ENCODE results near the gene FOXO1.
A peak's percentile ranks its signal among the peaks of the same experiment; 100 is the strongest.

The FOXO1 gene

DNA sequence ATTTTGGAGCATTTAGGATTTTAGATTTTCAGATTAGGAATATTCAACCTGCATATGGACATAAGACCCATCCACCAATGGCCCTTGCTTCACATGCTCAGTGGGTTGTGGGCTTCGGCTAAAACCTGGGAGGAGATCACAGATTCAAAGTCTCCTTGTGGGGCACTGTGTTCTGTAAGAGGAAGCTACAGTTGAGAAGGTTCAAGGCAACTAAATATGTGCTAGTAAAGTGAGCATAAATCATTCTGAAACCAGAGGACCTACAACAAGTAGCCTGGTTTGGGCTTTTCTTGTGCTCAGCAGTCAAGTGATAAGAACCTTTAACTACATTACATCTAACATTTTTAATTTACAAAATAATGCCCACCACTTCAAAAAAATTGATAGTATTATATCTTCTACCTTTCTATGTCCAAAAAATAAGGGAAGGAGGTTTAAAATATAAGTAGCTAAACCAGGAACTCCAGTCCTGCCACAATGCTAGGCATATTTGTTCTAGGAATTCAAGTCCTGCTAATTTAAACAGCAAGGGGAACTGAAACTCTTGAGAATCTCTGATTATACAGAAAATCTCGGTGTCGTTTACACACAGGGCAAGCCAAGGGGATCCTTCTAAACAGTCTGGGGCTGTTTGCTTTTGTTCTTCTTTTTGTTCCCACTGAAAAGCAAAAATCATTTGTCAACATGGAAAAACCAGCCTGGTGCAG lies 36.6 kb downstream of the FOXO1 start:
- FAIRE-seq (peak; percentile 94), DNase-seq (ENCODE audit: insufficient read length) (no peak)
- TF ChIP-seq POLR2AphosphoS5 (IDR thresholded peaks at IDR 0.05; ENCODE audit: low read depth, low read length), result no peak
- no peak for TF ChIP-seq POLR2A (IDR thresholded peaks at IDR 0.05; ENCODE audit: low read depth, low read length)
- no peak for TF ChIP-seq TAF1 (IDR thresholded peaks at IDR 0.05; ENCODE audit: borderline replicate concordance, low read depth, low read length)

DNA sequence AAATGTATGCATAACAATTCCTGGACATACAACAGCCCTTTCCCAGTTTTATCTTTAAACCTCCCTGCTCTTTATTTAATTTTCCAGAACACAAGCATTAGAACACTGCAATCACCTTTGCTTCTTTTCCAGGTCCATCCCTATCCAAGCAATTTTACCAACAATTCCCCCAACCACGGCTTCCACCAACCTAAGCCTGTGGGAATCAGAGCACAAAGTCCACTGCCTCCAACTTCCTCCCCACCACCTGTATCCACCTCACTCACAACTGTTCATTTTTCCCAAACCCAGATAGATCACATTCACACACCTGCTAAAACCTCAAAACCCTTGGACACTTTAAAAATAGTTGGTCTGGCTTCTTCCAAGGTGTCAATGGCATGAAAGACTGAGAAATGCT lies 39.5 kb downstream of the FOXO1 start:
- FAIRE-seq, result no peak
- DNase-seq (ENCODE audit: insufficient read length), result no peak
- TF ChIP-seq POLR2AphosphoS5 (IDR thresholded peaks at IDR 0.05; ENCODE audit: low read depth, low read length) (no peak), POLR2A (IDR thresholded peaks at IDR 0.05; ENCODE audit: low read depth, low read length) (no peak), TAF1 (IDR thresholded peaks at IDR 0.05; ENCODE audit: borderline replicate concordance, low read depth, low read length) (no peak)

DNA sequence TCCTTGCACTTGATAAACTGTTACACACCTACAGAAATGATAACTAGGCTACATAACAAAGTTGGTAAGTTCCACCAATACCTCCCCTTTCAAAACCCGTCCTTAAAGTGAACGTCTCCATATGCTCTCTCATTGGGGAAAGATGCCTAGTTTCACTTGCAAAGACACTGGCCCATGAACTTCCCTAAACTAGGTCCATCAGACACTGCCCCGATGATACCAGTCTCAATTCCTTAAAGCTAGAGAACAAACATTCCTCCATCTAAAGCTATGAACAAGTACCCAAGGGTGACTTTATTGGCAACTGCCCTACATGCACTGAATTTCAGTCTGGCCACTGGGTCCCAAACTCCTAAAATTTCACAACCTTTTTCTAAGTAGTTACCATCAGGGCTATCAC lies 39.9 kb downstream of the FOXO1 start:
- peak; percentile 87 for FAIRE-seq
- TF ChIP-seq POLR2A (IDR thresholded peaks at IDR 0.05; ENCODE audit: low read depth, low read length), result no peak
- TF ChIP-seq POLR2AphosphoS5 (IDR thresholded peaks at IDR 0.05; ENCODE audit: low read depth, low read length), result no peak
- no peak for TF ChIP-seq TAF1 (IDR thresholded peaks at IDR 0.05; ENCODE audit: borderline replicate concordance, low read depth, low read length)
- no peak for DNase-seq (ENCODE audit: insufficient read length)

DNA sequence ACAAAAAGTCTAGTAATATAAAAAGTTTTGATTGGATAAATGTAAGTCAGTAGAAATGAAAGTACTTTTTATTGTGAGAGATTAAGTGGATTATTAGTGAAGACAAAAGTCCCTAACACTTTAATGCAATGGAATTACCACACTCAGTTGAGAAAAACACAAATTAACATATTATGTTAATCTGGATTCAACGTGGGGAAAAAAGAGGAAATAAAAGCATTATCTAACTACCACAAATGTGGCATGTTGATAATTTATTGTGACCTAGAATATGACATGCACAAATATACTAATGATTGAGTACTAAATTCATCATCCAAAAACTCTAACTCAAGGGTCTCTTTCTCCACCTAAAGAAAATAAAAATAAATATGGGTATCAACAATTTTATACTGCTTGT lies 41.5 kb downstream of the FOXO1 start:
- peak; percentile 24 for FAIRE-seq
- no peak for TF ChIP-seq POLR2AphosphoS5 (IDR thresholded peaks at IDR 0.05; ENCODE audit: low read depth, low read length)
- no peak for TF ChIP-seq POLR2A (IDR thresholded peaks at IDR 0.05; ENCODE audit: low read depth, low read length)
- no peak for TF ChIP-seq TAF1 (IDR thresholded peaks at IDR 0.05; ENCODE audit: borderline replicate concordance, low read depth, low read length)
- no peak for DNase-seq (ENCODE audit: insufficient read length)

DNA sequence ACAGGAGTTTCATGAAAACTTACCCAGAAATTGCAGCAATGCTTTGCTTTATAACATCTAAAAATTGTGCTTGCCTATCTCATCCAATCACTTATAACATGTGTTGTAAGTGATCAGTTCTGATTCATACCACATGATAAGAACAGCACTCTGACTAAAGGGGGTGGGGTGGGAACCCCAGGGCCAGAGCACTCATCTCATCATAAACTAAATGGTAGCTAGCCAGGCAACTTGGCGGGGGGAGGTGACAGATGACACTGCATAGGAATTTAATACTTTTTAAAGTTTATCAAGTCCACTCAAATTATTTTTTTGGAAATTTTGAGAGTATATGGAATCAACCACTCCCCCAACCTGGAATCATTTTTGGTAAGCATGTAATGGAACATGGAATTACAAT lies 42.1 kb downstream of the FOXO1 start:
- DNase-seq (ENCODE audit: insufficient read length) (no peak), FAIRE-seq (no peak)
- TF ChIP-seq POLR2AphosphoS5 (IDR thresholded peaks at IDR 0.05; ENCODE audit: low read depth, low read length) (no peak), TAF1 (IDR thresholded peaks at IDR 0.05; ENCODE audit: borderline replicate concordance, low read depth, low read length) (no peak), POLR2A (IDR thresholded peaks at IDR 0.05; ENCODE audit: low read depth, low read length) (no peak)

DNA sequence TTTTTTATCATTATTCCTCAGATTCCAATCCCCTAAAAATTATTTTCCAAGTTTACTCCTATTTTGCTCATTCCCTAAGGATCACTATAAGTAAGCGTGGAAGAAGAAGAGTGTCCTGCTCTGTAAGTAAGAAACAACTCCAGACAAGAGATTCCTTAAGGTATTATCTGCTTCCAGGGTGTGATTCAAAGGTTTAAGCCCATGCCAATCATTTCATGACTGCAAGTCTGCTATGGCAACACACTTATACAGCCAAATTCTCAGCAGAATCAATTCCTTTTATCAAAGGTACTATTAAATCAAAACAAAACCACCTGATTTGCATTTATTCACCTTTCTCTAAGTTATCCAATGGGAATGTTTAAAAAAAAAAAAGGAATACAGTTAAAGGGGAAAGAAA lies 43.7 kb downstream of the FOXO1 start:
- FAIRE-seq, result no peak

DNA sequence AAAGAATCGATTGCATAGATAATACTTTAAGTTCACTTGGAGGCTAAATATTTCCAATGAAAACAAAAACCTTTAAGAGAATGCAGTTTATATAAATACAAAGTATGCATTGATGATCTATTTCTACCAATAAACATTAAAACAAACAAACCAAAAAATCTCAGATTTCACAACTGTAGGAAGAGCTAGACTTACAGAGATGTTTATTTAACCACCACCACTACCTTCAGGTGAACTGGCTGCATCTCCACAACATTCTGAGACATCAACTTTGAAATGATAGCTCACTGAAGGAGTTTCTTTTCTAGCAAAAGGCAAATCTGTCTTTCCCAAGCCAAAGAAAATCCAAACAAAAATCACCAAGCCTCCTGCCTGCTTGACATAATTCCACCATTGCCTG lies 44.2 kb downstream of the FOXO1 start:
- no peak for FAIRE-seq
- TF ChIP-seq TAF1 (IDR thresholded peaks at IDR 0.05; ENCODE audit: borderline replicate concordance, low read depth, low read length), result no peak
- DNase-seq (ENCODE audit: insufficient read length), result no peak

More for the DNA sequence above, 43.7 kb downstream of the FOXO1 start:
- TF ChIP-seq POLR2A (IDR thresholded peaks at IDR 0.05; ENCODE audit: low read depth, low read length) (no peak), POLR2AphosphoS5 (IDR thresholded peaks at IDR 0.05; ENCODE audit: low read depth, low read length) (no peak), TAF1 (IDR thresholded peaks at IDR 0.05; ENCODE audit: borderline replicate concordance, low read depth, low read length) (no peak)
- no peak for DNase-seq (ENCODE audit: insufficient read length)

DNA sequence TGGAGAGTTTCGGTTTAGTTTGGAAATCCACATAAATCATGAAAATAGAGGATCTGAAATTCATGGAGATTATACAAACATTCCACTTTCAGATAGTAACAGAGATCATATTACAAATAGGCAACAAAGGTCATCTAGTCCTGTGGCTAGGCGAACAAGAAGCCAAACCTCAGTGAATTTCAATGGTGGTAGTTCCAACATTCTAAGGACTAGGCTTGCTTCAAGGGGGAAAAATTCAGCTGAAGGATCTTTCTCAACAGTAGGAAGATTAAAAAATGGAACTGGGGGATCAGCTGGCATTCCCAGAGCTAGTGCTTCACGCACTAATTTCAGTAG lies 47.0 kb downstream of the FOXO1 start:
- no peak for FAIRE-seq

DNA sequence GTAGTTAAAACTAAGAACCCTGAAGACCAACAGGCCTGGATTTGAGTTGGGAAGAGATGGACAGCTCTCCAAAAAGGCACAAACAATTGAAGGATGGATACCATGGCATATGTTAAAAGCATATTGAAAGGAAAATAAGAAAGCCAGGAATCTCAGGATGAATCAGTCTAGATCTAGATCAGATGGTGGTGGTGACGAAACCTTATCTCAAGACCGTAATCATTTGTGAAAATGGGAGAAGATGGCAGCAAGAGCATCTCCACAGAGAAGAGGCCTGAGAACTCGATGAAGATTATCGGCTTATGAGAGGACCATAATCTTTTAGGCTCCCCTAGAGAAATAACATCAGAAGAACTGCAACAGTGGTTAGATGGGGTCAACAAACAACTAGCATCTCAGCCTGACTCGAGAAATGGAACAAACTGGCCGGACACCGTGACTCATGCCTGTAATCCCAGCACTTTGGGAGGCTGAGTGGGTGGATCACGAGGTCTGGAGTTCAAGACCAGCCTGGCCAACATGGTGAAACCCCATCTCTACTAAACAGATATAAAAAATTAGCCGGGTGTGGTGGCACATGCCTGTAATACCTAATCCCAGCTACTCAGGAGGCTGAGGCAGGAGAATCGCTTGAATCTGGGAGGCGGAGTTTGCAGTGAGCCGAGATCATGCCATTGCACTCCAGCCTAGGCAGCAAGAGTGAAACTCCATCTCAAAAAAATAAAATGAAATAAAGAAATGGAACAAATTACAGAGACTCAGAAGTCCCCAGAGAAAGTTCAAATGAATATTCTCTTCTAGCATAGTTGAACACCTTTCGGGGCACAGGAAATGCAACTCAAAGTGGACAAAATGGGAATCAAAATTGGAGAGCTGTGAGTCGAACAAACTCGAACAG lies 47.6 kb downstream of the FOXO1 start:
- TF ChIP-seq POLR2AphosphoS5 (IDR thresholded peaks at IDR 0.05; ENCODE audit: low read depth, low read length), result no peak
- DNase-seq (ENCODE audit: insufficient read length), result no peak
- no peak for FAIRE-seq

More for the DNA sequence above, 47.0 kb downstream of the FOXO1 start:
- TF ChIP-seq TAF1 (IDR thresholded peaks at IDR 0.05; ENCODE audit: borderline replicate concordance, low read depth, low read length) (no peak), POLR2A (IDR thresholded peaks at IDR 0.05; ENCODE audit: low read depth, low read length) (no peak), POLR2AphosphoS5 (IDR thresholded peaks at IDR 0.05; ENCODE audit: low read depth, low read length) (no peak)
- DNase-seq (ENCODE audit: insufficient read length), result no peak

DNA sequence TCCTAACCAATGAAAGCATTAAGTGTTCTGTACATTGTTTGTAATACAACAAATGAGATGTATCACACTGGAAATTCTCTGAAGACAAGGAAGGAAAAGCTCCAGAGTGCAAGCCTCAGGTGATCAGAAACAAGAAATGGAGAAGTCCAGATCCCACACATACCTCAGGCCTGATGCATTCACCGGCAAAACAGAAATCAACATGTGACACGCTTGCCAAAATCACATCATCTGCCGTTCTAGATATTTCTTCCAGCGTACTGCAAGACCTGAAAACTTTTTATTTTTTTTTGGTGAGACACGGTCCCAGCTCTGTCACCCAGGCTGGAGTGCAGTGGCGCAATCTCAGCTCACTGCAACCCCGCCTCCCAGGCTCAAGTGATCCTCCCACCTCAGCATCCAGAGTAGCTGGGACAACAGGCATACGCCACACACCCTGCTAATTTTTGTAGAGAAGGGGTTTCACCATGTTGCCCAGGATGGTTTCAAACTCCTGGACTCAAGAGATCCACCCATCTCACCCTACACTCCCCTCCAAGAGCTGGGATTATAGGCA lies 48.6 kb downstream of the FOXO1 start:
- DNase-seq (ENCODE audit: insufficient read length) (no peak), FAIRE-seq (no peak)
- TF ChIP-seq TAF1 (IDR thresholded peaks at IDR 0.05; ENCODE audit: borderline replicate concordance, low read depth, low read length), result no peak
- TF ChIP-seq POLR2AphosphoS5 (IDR thresholded peaks at IDR 0.05; ENCODE audit: low read depth, low read length), result no peak
- no peak for TF ChIP-seq POLR2A (IDR thresholded peaks at IDR 0.05; ENCODE audit: low read depth, low read length)

DNA sequence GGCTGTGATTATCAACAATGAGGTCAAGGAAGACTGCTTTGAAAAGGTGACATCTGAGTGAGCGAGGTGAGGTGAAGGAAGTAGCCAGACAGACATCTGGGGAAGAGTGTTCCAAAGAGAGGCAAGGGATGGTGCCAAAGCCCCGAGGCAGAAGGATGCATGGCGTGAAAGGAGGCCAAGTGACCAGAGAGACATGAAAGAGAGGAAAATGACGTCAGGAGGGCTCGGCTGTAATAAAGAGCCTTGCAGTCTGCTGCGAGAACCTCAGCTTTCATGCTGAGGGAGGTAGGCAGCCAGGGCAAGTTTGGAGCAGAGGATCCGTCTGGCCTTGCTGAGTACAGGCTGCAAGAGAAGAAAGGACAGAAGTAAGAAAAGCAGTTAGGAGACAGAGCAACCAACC lies 50.8 kb downstream of the FOXO1 start:
- FAIRE-seq (no peak), DNase-seq (ENCODE audit: insufficient read length) (no peak)
- no peak for TF ChIP-seq POLR2A (IDR thresholded peaks at IDR 0.05; ENCODE audit: low read depth, low read length)
- no peak for TF ChIP-seq TAF1 (IDR thresholded peaks at IDR 0.05; ENCODE audit: borderline replicate concordance, low read depth, low read length)
- no peak for TF ChIP-seq POLR2AphosphoS5 (IDR thresholded peaks at IDR 0.05; ENCODE audit: low read depth, low read length)

DNA sequence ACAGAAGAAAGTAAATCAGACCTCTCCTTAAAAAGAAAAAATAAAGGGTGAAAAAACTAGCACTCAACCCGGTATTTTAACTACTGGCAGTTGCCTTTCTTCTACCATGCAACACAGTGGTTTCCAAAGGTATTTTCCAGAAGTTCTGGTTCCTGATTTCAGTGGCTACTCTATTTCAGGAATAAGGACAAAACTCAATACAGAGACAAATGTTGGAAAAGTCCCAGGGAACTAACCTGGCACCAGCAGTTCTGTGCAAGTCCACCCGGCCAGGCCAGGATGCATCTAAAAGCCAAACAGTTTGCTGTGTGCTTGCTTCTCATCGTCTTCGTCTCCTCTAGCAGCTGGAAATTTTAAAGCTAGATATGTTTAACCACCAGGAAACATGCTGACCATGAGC lies 52.5 kb downstream of the FOXO1 start:
- TF ChIP-seq POLR2A (IDR thresholded peaks at IDR 0.05; ENCODE audit: low read depth, low read length) (no peak), POLR2AphosphoS5 (IDR thresholded peaks at IDR 0.05; ENCODE audit: low read depth, low read length) (no peak), TAF1 (IDR thresholded peaks at IDR 0.05; ENCODE audit: borderline replicate concordance, low read depth, low read length) (no peak)
- no peak for DNase-seq (ENCODE audit: insufficient read length)
- FAIRE-seq, result no peak

All from GM12892 (cell line).